ENCODE results near the gene INS.

GRCh38 chr11:2169626-2170570 lies 8.9 kb upstream of the INS start:
- TF ChIP-seq ELK1 (IDR thresholded peaks at IDR 0.05; ENCODE audit: low read depth, low read length) = no peak
- TF ChIP-seq CREM (IDR thresholded peaks at IDR 0.05; ENCODE audit: low read depth) = no peak
- TF ChIP-seq, protein P1, sequence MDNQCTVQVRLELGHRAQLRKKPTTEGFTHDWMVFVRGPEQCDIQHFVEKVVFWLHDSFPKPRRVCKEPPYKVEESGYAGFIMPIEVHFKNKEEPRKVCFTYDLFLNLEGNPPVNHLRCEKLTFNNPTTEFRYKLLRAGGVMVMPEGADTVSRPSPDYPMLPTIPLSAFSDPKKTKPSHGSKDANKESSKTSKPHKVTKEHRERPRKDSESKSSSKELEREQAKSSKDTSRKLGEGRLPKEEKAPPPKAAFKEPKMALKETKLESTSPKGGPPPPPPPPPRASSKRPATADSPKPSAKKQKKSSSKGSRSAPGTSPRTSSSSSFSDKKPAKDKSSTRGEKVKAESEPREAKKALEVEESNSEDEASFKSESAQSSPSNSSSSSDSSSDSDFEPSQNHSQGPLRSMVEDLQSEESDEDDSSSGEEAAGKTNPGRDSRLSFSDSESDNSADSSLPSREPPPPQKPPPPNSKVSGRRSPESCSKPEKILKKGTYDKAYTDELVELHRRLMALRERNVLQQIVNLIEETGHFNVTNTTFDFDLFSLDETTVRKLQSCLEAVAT (IDR thresholded peaks at IDR 0.05) = no peak
- TF ChIP-seq, protein P2, sequence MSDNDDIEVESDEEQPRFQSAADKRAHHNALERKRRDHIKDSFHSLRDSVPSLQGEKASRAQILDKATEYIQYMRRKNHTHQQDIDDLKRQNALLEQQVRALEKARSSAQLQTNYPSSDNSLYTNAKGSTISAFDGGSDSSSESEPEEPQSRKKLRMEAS (IDR thresholded peaks at IDR 0.05; ENCODE audit: low read depth, low read length) = no peak
- no peak for TF ChIP-seq PAX5 (IDR thresholded peaks at IDR 0.05; ENCODE audit: borderline replicate concordance, low read depth, low read length)
- TF ChIP-seq, protein P3, sequence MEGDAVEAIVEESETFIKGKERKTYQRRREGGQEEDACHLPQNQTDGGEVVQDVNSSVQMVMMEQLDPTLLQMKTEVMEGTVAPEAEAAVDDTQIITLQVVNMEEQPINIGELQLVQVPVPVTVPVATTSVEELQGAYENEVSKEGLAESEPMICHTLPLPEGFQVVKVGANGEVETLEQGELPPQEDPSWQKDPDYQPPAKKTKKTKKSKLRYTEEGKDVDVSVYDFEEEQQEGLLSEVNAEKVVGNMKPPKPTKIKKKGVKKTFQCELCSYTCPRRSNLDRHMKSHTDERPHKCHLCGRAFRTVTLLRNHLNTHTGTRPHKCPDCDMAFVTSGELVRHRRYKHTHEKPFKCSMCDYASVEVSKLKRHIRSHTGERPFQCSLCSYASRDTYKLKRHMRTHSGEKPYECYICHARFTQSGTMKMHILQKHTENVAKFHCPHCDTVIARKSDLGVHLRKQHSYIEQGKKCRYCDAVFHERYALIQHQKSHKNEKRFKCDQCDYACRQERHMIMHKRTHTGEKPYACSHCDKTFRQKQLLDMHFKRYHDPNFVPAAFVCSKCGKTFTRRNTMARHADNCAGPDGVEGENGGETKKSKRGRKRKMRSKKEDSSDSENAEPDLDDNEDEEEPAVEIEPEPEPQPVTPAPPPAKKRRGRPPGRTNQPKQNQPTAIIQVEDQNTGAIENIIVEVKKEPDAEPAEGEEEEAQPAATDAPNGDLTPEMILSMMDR (IDR thresholded peaks at IDR 0.05 in 2 of 3, conservative IDR thresholded peaks at IDR 0.05 in 1 of 3; ENCODE audit: control insufficient read depth in 2 of 3, extremely low read depth in 1 of 3, insufficient read depth in 1 of 3, low read depth in 3 of 3, low read length in 3 of 3) = no peak
- TF ChIP-seq, protein P4, sequence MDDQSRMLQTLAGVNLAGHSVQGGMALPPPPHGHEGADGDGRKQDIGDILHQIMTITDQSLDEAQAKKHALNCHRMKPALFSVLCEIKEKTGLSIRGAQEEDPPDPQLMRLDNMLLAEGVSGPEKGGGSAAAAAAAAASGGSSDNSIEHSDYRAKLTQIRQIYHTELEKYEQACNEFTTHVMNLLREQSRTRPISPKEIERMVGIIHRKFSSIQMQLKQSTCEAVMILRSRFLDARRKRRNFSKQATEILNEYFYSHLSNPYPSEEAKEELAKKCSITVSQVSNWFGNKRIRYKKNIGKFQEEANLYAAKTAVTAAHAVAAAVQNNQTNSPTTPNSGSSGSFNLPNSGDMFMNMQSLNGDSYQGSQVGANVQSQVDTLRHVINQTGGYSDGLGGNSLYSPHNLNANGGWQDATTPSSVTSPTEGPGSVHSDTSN (IDR thresholded peaks at IDR 0.05; ENCODE audit: insufficient replicate concordance, low read depth, low read length) = no peak
- TF ChIP-seq POLR2AphosphoS5 (IDR thresholded peaks at IDR 0.05; ENCODE audit: low read length) = no peak
- TF ChIP-seq HDAC2 (IDR thresholded peaks at IDR 0.05) = no peak
- TF ChIP-seq BCL3 (IDR thresholded peaks at IDR 0.05; ENCODE audit: borderline replicate concordance, insufficient read depth, low read depth, low read length, poor library complexity, severe bottlenecking) = no peak
- TF ChIP-seq BCL11A (IDR thresholded peaks at IDR 0.05; ENCODE audit: low read depth, low read length) = no peak
